OCI-LY3 (cell line): Measurements from ENCODE around the gene OPCML.

Experiments
- H2AFZ ChIP-seq: fragments of 200-600, 300-600 bp; shearing (Covaris generic); 2 replicates; pipeline ENCODE4 v1.6.0; 2014; ENCODE audit warnings: antibody characterized with exemption, low read depth, low read length
- H3K27ac ChIP-seq: fragments of 200-600, 300-600 bp; sonication (generic); 2 replicates; pipeline ENCODE4 v1.5.1; 2014; ENCODE audit warnings: mild to moderate bottlenecking, low read length, moderate library complexity, mixed read lengths
- H3K27me3 ChIP-seq: fragments of 200-600, 300-600 bp; sonication (generic); 2 replicates; pipeline ENCODE4 v1.6.1; 2014; ENCODE audit warnings: low read depth, low read length, mixed read lengths
- H3K36me3 ChIP-seq: fragments of 200-600, 300-600 bp; sonication (generic); replicated peaks from 2 replicates; pipeline ENCODE3; 2014; ENCODE audit warnings: low read depth, low read length, mixed read lengths
- H3K4me1 ChIP-seq: fragments of 300-600, 200-600 bp; sonication (generic); 2 replicates; pipeline ENCODE4 v1.6.1; 2014; ENCODE audit warnings: low read length, mixed read lengths
- H3K4me2 ChIP-seq: fragments of 200-600, 300-600 bp; sonication (generic); 2 replicates; pipeline ENCODE4 v1.6.1; 2014; ENCODE audit warnings: low read length, mixed read lengths
- H3K4me3 ChIP-seq: fragments of 300-600, 200-600 bp; sonication (generic); 2 replicates; pipeline ENCODE4 v1.5.1; 2014; ENCODE audit warnings: antibody characterized with exemption, mild to moderate bottlenecking, low read length, moderate library complexity
- H3K79me2 ChIP-seq: fragments of 300-600, 200-600 bp; shearing (Covaris generic); 2 replicates; pipeline ENCODE4 v1.6.1; 2014; ENCODE audit warnings: mild to moderate bottlenecking, low read length, mixed read lengths
- H3K9ac ChIP-seq: fragments of 300-600, 200-600 bp; shearing (Covaris generic); 2 replicates; pipeline ENCODE4 v1.6.0; 2014; ENCODE audit warnings: mild to moderate bottlenecking, low read length, moderate library complexity
- H3K9me3 ChIP-seq: fragments of 200-600, 300-600 bp; shearing (Covaris generic); 2 replicates; pipeline ENCODE4 v1.6.1; 2014; ENCODE audit warnings: low read length, mixed read lengths; ENCODE audit not compliant: insufficient read depth
- H4K20me1 ChIP-seq: fragments of 200-600, 300-600 bp; sonication (generic); 2 replicates; pipeline ENCODE4 v1.6.1; 2016; ENCODE audit warnings: low read length, mixed read lengths; ENCODE audit not compliant: insufficient read depth
- EZH2phosphoT487 ChIP-seq: fragments of 200-600 bp; shearing (Covaris generic); IDR thresholded peaks from 2 replicates; pipeline ENCODE4 v1.6.1; 2018; ENCODE audit warnings: antibody characterized with exemption, mixed run types, low read depth
- TF ChIP-seq, protein P1 (sequence below): fragments of 200-600, 300-600 bp; sonication (generic); IDR thresholded peaks from 2 replicates; pipeline ENCODE4 v1.5.1; 2014; ENCODE audit warnings: antibody characterized with exemption, low read length, low read depth

The OPCML gene

DNA sequence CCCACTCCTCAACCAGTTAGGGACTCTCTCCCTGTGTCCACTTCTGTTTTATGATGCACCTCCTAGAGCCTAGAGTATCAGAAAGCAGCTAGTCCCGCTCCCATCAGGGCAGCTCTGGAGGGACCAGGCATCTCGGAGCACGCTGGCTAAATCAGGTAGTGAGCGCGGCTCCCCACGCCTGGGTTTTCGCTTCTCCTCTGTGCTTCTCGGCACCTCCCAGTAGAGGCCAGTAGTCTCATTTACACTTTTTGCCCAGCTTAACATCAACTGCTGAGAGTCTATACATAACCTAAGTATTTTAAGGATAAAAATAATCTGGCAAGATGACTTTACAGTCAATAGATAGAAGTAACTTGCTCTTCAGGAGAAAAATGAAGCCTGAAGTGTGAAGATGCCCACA lies 473.8 kb downstream of the OPCML start:
- Histone ChIP-seq H3K27me3 (no peaks in the 10 kb centered on the region), H3K79me2 (no peaks in the 10 kb centered on the region), H3K36me3 (no peaks in the 10 kb centered on the region), H3K9me3 (no peaks in the 10 kb centered on the region), H3K4me1 (no peaks in the 10 kb centered on the region), H3K4me2 (no peak overlapping the region), H2AFZ (no peak overlapping the region), H4K20me1 (no peaks in the 10 kb centered on the region), H3K27ac (no peak overlapping the region), H3K9ac (no peak overlapping the region), H3K4me3 (no peak overlapping the region)
- TF ChIP-seq, protein P1, sequence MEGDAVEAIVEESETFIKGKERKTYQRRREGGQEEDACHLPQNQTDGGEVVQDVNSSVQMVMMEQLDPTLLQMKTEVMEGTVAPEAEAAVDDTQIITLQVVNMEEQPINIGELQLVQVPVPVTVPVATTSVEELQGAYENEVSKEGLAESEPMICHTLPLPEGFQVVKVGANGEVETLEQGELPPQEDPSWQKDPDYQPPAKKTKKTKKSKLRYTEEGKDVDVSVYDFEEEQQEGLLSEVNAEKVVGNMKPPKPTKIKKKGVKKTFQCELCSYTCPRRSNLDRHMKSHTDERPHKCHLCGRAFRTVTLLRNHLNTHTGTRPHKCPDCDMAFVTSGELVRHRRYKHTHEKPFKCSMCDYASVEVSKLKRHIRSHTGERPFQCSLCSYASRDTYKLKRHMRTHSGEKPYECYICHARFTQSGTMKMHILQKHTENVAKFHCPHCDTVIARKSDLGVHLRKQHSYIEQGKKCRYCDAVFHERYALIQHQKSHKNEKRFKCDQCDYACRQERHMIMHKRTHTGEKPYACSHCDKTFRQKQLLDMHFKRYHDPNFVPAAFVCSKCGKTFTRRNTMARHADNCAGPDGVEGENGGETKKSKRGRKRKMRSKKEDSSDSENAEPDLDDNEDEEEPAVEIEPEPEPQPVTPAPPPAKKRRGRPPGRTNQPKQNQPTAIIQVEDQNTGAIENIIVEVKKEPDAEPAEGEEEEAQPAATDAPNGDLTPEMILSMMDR, result no peak
- TF ChIP-seq EZH2phosphoT487, result no peak

DNA sequence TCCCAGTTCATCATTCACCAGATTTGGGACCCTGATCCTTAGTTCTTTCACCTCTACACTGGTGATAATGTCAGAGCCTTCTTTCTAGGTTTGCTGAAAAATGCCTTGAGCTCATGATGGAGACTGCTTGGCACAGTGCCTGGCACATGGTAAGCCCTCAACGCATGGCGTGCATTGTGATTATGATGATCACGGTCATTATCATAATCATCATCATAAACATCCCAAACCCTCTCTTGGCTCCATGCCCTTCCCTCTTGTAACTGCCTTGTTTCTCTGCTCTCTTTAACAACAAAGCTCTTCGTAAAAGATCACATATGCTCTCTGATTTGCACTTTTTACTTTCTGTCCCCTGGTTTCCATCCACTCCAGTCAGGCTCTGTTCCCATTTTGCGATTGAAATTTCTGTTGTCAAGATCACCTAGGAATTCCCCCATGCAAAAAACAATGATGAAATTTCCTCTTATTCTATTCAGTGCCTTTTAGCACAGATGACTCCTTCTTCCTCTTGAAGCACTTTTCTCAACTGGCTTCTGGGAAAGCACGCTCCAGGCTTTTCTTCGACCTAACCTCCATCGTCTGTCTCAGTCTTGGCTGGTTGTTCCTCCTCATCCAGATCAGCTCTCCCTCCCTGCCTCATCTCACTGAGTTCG lies 479.1 kb downstream of the OPCML start:
- Histone ChIP-seq H2AFZ (no peak overlapping the region), H3K4me3 (no peak overlapping the region), H4K20me1 (no peaks in the 10 kb centered on the region), H3K9ac (no peak overlapping the region), H3K27ac (no peak overlapping the region), H3K79me2 (no peaks in the 10 kb centered on the region), H3K36me3 (no peaks in the 10 kb centered on the region), H3K4me2 (no peak overlapping the region), H3K4me1 (no peaks in the 10 kb centered on the region), H3K27me3 (no peaks in the 10 kb centered on the region), H3K9me3 (no peaks in the 10 kb centered on the region)
- TF ChIP-seq, protein P1, result no peak
- TF ChIP-seq EZH2phosphoT487, result no peak

DNA sequence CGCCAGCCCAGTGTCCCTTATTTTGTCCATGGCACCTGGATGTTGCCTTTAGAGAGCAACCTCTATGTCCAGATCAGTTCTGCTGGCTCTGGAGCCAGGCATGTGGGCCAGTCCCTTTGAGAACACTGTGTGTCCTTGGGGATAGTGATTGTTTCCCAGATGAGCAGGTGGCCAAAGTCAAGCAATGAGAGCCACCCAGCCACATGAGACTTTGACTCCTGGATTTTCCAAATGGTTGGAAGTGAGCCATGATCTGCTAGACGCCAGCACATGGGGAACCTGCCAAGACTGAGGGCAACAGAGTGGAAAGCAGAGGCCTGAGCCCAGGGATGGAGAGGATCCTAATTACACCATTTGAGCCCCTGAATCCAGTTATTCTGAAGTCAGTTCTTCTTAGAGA lies 479.8 kb downstream of the OPCML start:
- TF ChIP-seq EZH2phosphoT487, result no peak
- TF ChIP-seq, protein P1, result no peak
- no peak overlapping the region for H3K4me3 ChIP-seq
- H3K4me1 ChIP-seq, result no peaks in the 10 kb centered on the region
- H2AFZ ChIP-seq, result no peak overlapping the region
- H3K36me3 ChIP-seq, result no peaks in the 10 kb centered on the region
- no peak overlapping the region for H3K27ac ChIP-seq
- H3K27me3 ChIP-seq, result no peaks in the 10 kb centered on the region
- H3K4me2 ChIP-seq, result no peak overlapping the region
- no peak overlapping the region for H3K9ac ChIP-seq
- no peaks in the 10 kb centered on the region for H3K79me2 ChIP-seq
- no peaks in the 10 kb centered on the region for H4K20me1 ChIP-seq
- no peaks in the 10 kb centered on the region for H3K9me3 ChIP-seq

DNA sequence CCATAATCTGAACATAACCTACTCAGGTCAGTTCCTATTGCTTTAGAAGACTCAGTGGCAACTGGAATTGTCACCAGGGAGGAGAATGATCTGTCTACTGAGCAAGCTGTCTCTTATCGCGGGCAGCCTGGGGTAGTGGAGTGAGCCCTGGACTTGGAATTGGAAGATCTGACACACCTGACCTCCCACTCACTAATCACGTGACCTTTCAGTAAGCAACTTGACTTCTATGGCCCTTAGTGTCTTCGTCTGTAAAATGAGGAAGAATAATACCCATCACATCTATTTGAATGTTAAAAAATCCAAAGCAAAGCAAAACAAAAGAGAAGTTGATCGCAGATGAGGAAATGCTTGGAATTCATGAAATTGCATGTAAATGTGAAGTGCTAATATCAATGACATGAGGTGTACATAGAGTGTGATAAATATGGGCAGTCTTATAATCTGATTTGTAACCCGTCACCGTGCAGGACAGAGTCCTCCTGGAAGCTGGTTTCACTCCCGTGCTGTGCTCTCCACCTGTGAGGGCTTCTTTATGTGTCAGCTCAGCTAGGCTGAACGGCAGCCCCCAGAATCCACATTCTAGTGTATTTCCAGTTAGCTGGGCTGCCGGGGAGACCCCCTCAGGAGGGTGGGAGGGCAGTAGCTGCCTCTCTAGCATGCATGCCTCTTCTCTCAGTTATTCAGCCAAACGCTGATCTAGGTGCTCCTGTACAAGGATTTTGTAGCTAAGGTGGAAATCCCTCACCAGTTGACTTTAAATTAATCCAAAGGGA lies 482.9 kb downstream of the OPCML start:
- Histone ChIP-seq H3K4me3 (no peak overlapping the region), H2AFZ (no peak overlapping the region), H3K27ac (no peak overlapping the region), H3K79me2 (no peaks in the 10 kb centered on the region), H3K4me2 (no peak overlapping the region), H3K9ac (no peak overlapping the region), H4K20me1 (no peaks in the 10 kb centered on the region), H3K27me3 (peaks cover 3% of the 10 kb centered on the region; the same call in 1 of the 2 replicates), H3K9me3 (no peaks in the 10 kb centered on the region), H3K4me1 (no peaks in the 10 kb centered on the region), H3K36me3 (no peaks in the 10 kb centered on the region)
- TF ChIP-seq EZH2phosphoT487, result no peak
- TF ChIP-seq, protein P1, result no peak
